K562 (cell line): ENCODE results near the gene ZFP92. TPM values are rescaled to one million over a fixed set of nuclear protein-coding genes. Genes with fewer than 3 reads are reported as not detected.
A peak's percentile ranks its signal among the peaks of the same experiment; 100 is the strongest.

Source experiments
- ASH1L ChIP-seq: fragments of 450-650 bp; IDR thresholded peaks from 2 replicates; pipeline ENCODE4 v1.6.1; 2018; ENCODE audit warnings: borderline replicate concordance, mild to moderate bottlenecking, low read depth; ENCODE audit not compliant: partially characterized antibody
- ATF1 ChIP-seq, 2 experiments: fragments of 450-650 bp in 1 of 2; IDR thresholded peaks; 2 replicates each; pipeline ENCODE4 v1.6.1; 2016; ENCODE audit warnings: missing compliant biosample characterization in 1 of 2, missing genetic modification characterization in 1 of 2
- C11orf30 ChIP-seq: fragments of 450-650 bp; IDR thresholded peaks from 2 replicates; pipeline ENCODE4 v1.6.1; 2016; ENCODE audit warnings: low read depth, mild to moderate bottlenecking
- GATA2 ChIP-seq: sonication (generic); formaldehyde crosslinking; IDR thresholded peaks from 2 replicates; pipeline ENCODE4 v1.4.0; 2020; ENCODE audit warnings: mild to moderate bottlenecking, missing genetic modification reagents
- HDAC2 ChIP-seq: fragments of 450-650 bp; IDR thresholded peaks from 2 replicates; pipeline ENCODE4 v1.6.1; 2016; ENCODE audit warnings: mild to moderate bottlenecking
- HEY1 ChIP-seq: fragments of 250-450 bp; sonication (Bioruptor Pico); IDR thresholded peaks from 2 replicates; pipeline ENCODE4 v1.5.0; 2020; ENCODE audit warnings: mild to moderate bottlenecking, moderate library complexity, borderline replicate concordance
- JUN ChIP-seq, 2 experiments: sonication (generic) in 1 of 2; formaldehyde crosslinking in 1 of 2; IDR thresholded peaks; 2 replicates each; pipeline versions ENCODE4 v1.6.1 to v1.8.0; 2012 to 2022; ENCODE audit warnings: borderline replicate concordance in 2 of 2, mild to moderate bottlenecking in 2 of 2, improper control_type of control experiment in 1 of 2, low read depth in 1 of 2, low read length in 1 of 2, missing genetic modification reagents in 1 of 2
- KLF13 ChIP-seq: fragments of 450-650 bp; IDR thresholded peaks from 2 replicates; pipeline ENCODE4 v1.6.1; 2016; ENCODE audit warnings: missing genetic modification characterization, low read depth, mild to moderate bottlenecking, missing compliant biosample characterization, moderate library complexity, borderline replicate concordance
- MAFF ChIP-seq: IDR thresholded peaks from 2 replicates; pipeline ENCODE4 v1.6.1; 2012; ENCODE audit warnings: low read length, improper control_type of control experiment
- NFIX ChIP-seq: fragments of 250-450 bp; sonication (Bioruptor Pico); IDR thresholded peaks from 2 replicates; pipeline ENCODE4 v1.4.0; 2020; ENCODE audit warnings: low read depth, mild to moderate bottlenecking, moderate library complexity
- NR4A1 ChIP-seq, 2 experiments: fragments of 250-450 bp in 1 of 2; fragments of 450-650 bp in 1 of 2; sonication (Bioruptor Pico) in 1 of 2; IDR thresholded peaks; 2 replicates each; pipeline versions ENCODE4 v1.4.0 to v1.6.1; 2016 to 2020; ENCODE audit warnings: mild to moderate bottlenecking in 2 of 2, missing compliant biosample characterization in 1 of 2, missing genetic modification characterization in 1 of 2, moderate library complexity in 1 of 2
- POLR3A ChIP-seq: IDR thresholded peaks from 2 replicates; pipeline ENCODE4 v1.6.1; 2011; ENCODE audit warnings: borderline replicate concordance, mild to moderate bottlenecking, moderate library complexity; ENCODE audit not compliant: insufficient read length, insufficient read depth; ENCODE audit errors: extremely low read depth
- PRDM10 ChIP-seq: fragments of 450-650 bp; IDR thresholded peaks from 2 replicates; pipeline ENCODE4 v1.6.1; 2018; ENCODE audit not compliant: partially characterized antibody
- PREB ChIP-seq: sonication (generic); formaldehyde crosslinking; IDR thresholded peaks from 2 replicates; pipeline ENCODE4 v1.8.1; 2023; ENCODE audit warnings: mild to moderate bottlenecking, missing genetic modification reagents
- RB1 ChIP-seq: fragments of 450-650 bp; IDR thresholded peaks from 2 replicates; pipeline ENCODE4 v1.6.1; 2017; ENCODE audit warnings: low read depth, mild to moderate bottlenecking
- RFX5 ChIP-seq: IDR thresholded peaks from 2 replicates; pipeline ENCODE4 v1.6.1; 2011; ENCODE audit warnings: low read depth, mild to moderate bottlenecking, improper control_type of control experiment, low read length
- SLC30A9 ChIP-seq: fragments of 250-450 bp; sonication (Bioruptor Pico); IDR thresholded peaks from 2 replicates; pipeline ENCODE4 v1.8.0; 2022; ENCODE audit warnings: mild to moderate bottlenecking, moderate library complexity
- SMARCC2 ChIP-seq: fragments of 450-650 bp; IDR thresholded peaks from 2 replicates; pipeline ENCODE4 v1.6.1; 2017; ENCODE audit warnings: antibody characterized with exemption, moderate library complexity, mild to moderate bottlenecking, low read depth
- TEAD2 ChIP-seq: fragments of 450-650 bp; IDR thresholded peaks from 2 replicates; pipeline ENCODE4 v1.6.1; 2016; ENCODE audit warnings: missing genetic modification characterization, control low read depth, missing compliant biosample characterization
- ZBTB17 ChIP-seq: fragments of 450-650 bp; formaldehyde crosslinking; IDR thresholded peaks from 2 replicates; pipeline ENCODE4 v1.4.0; 2020; ENCODE audit warnings: mild to moderate bottlenecking
- ZNF253 ChIP-seq: fragments of 250-450 bp; sonication (Bioruptor Pico); conservative IDR thresholded peaks from 2 replicates; pipeline ENCODE4 v1.6.1; 2021; ENCODE audit warnings: mild to moderate bottlenecking
- ZNF707 ChIP-seq: fragments of 250-450 bp; sonication (Bioruptor Pico); conservative IDR thresholded peaks from 2 replicates; pipeline ENCODE4 v1.8.0; 2022; ENCODE audit warnings: inconsistent platforms, mild to moderate bottlenecking, moderate library complexity
- polyA plus RNA-seq, 8 experiments: library from polyadenylated mRNA; depleted of rRNA in 4 of 8; stranded (reverse) in 5 of 8; unstranded in 3 of 8; fragments of >200 nt; fragmentation: Nextera tagmentation in 2 of 8; fragmentation: Illumina TruSeq in 1 of 8; extraction: Ambion mirVana in 2 of 8; extraction: Trizol in 1 of 8; gene quantifications; 2 replicates each; pipeline versions ENCODE4 v1.2.1 to v1.2.3, GENCODE V29; 2011 to 2014; ENCODE audit warnings: inconsistent platforms in 1 of 8, missing spikeins in 1 of 8
- total RNA-seq, 7 experiments: library from RNA; depleted of rRNA in 6 of 7; stranded (reverse); fragments of >200 nt in 6 of 7; fragmentation: Illumina TruSeq in 2 of 7; extraction: Trizol in 2 of 7; gene quantifications; 2 replicates each; pipeline versions ENCODE4 v1.2.1 to v1.2.3, GENCODE V29; 2011 to 2021; ENCODE audit warnings: low replicate concordance in 1 of 7

The ZFP92 gene
- total and polyA plus RNA-seq, 9 of the 15 experiments (the other 6 are each of a cell fraction or from before 2014, with no cell fraction given): 0.32 to 3.3 (median 1.8) TPM

GRCh38 chrX:153400146-153401132 lies 10.8 kb upstream of the ZFP92 start (continued):
- TF ChIP-seq PRDM10 (peak; percentile 19), ASH1L (no peak), GATA2 (CRISPR knock-in tag) (no peak), HEY1 (no peak), JUN (IDR thresholded peaks at IDR 0.05; ENCODE audit: borderline replicate concordance, low read depth, low read length) (0 out of 2 replicates have a peak, but pooled peaks have one; percentile 23), JUN (CRISPR knock-in tag; IDR thresholded peaks at IDR 0.05; ENCODE audit: borderline replicate concordance) (no peak), TEAD2 (tag) (no peak), MAFF (no peak), SLC30A9 (CRISPR knock-in tag) (no peak), POLR3A (no peak), PREB (CRISPR knock-in tag) (no peak), ZBTB17 (CRISPR knock-in tag) (no peak), RFX5 (no peak), ATF1 (CRISPR knock-in tag; IDR thresholded peaks at IDR 0.05) (no peak), ATF1 (tag; IDR thresholded peaks at IDR 0.05) (no peak), ZNF253 (CRISPR knock-in tag) (no peak), NFIX (CRISPR knock-in tag) (no peak), NR4A1 (CRISPR knock-in tag; IDR thresholded peaks at IDR 0.05) (no peak), NR4A1 (tag; IDR thresholded peaks at IDR 0.05) (no peak), RB1 (peak; percentile 67; the same call in 1 of the 2 replicates), ZNF707 (no peak), KLF13 (tag) (no peak), C11orf30 (no peak), SMARCC2 (no peak), HDAC2 (no peak)
